CD4-positive, alpha-beta T cell treated with Interleukin-15 for 1 hour (primary cell): ENCODE measurements around the gene MACROD2.

ENCODE experiments used
- DNase-seq: peaks from one replicate; pipeline ENCODE4 v3.0.0-alpha.2; 2020

The MACROD2 gene

DNA sequence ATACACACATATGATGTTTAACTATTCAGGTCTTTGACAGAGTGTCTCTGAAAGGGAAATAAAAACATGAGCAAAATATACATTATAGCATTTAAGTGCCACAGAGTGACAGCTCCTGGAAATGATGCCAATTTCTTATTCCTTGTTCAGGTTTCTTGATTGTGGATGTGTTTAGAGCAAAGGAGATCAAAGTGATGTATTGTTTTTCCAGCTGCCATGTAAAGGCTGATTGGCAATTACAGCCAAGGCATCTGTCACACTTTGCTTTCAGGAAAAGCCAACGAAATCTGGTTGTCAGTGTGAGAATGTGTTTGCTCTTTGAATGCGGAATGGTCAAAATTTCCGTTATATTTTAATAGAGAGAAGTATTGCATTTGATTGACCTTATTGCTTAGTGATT is 689.9 kb downstream of the MACROD2 start:
- DNase-seq: no peak

DNA sequence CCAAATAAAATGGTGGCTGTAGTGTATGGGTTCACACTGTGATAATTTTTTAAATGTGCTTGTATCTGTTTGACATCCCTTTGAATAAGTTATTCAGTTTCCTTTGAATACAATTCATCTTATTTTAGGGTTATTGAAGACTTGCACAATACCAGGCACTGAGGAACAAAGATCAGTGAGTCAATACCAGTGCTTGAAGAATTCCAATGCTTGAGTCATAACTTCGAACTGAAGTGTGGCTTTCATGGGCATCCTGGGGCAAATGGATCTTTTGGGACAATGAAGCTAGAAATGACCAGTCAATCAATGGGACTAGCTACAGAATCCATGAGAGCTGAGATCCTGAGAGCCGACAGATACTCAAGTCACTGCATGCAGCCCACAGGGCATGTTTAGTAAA is 692.0 kb downstream of the MACROD2 start:
- DNase-seq: no peak

DNA sequence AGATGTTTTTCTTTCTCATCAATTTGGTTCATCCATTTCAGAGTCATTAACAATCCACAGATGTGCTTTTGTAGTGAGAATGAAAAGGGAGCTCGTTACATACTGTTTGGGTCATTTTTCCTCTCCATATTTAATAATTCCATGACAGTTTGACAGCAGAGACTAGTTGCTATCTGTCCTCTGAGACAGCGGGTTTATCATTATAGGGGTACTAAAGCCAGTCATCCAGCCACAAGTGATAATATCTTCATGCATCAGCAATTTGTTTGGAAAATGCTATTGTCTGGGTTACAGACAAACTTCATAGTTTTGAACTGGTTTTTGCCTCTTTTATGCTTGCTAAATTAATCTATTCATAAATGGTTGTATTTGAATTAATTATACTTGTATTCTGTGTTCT is 692.7 kb downstream of the MACROD2 start:
- no peak for DNase-seq

DNA sequence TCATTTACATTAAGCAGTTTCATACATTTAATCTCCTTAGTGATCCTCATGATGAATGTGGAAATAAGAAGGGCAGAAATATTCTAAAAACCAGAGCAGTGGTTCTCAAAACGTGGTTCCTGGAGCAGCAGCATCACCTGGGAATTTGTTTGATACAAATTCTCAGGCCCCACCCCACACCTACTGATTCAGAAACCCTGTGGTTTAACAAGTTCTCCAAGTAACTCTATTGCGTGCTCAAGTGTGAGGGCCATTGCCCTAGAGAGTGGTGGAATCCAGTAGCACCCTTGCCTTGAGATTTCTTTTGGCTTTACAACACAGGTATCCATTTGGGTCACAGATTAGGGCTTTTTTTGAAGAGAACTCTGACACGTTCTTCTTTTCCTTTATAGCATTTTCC is 696.7 kb downstream of the MACROD2 start:
- no peak for DNase-seq

DNA sequence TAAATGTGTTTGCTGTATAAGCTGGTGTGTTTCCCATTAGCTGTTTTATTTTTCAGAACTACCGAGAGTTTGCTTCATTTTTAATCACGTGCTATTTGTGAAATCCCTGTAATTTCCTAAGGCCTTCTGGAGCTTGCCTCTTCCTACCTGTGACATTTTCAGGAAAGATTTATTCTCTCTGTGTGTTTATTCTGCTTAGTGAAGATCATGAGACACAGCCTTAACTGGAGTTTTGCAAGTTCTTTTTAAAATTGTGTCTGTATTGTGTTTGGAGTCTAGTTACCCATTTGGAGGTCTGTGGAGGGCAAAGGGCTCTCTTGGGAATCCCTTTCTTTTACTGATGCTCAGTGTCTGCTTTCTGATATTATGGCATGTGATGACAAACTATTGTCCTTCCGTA is 701.2 kb downstream of the MACROD2 start:
- no peak for DNase-seq

DNA sequence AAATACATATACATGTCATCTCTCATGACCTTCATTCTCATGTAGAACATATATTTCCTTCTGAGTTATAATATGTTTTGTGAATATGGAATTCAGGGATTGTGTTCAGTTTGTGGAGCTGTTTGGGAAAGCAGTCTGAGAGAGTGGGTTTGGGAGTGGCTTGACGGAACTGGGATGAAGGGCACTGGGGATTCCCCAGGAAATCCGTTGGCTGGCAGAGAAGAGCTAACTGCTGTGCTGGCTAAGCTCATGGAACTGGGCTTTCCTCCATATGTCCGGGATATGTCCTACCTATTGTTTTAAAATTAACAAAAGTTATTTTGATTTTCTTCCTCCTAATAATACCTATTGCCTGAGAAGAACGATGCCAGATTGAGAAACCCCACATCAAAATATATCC is 701.6 kb downstream of the MACROD2 start:
- no peak for DNase-seq

DNA sequence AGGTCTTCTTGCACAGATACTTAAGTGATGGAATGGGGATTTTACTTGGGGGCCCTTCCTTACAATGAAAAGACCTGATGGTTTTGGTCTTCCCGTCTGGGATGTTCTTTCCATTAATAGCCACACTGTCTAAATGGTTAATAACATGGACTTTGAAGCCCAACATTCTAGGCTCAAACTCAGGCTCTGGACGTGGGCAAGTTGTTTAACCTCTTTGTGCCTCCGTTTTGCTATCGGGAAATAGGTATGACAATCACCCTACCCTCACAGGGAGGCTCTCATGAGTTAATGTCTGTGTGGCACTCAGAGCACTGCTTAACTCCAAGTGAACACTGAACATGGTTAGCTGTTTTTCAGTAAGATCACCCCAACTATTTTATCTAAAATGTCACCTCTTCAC is 702.8 kb downstream of the MACROD2 start:
- no peak for DNase-seq

DNA sequence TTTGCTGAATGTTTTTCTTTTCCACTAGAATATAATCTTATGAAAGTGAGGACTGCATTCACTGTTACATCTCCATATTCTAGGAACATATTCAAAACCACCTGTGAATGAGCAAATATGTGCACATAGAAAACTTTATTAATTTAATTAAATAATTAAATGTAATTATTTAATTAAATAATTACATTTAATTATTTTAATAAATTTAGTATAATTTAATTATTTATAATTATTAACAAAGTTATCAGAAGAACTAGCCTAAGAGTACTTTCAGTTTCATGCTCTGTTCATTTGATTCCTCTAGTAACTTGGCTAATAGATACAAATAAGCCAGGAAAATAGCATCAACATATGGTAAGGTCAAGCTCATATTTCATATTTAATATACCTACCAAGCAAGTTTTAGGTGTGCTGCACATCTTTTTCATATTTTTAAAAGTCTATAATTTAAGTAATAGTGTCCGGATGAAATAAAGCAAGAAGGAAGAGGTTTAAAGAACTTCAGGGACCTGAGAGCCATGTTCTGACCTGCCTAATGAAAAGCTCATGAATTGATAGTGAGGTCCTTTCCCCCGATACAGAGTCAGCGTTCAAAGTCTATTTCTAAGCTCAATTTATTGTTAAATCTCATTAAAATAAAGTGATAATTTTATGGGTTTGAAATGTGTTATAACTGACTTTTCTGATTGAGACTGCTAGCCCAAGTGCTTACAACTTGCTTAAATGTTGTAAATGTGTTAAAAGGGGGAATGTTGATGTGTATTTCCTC is 703.5 kb downstream of the MACROD2 start:
- no peak for DNase-seq

DNA sequence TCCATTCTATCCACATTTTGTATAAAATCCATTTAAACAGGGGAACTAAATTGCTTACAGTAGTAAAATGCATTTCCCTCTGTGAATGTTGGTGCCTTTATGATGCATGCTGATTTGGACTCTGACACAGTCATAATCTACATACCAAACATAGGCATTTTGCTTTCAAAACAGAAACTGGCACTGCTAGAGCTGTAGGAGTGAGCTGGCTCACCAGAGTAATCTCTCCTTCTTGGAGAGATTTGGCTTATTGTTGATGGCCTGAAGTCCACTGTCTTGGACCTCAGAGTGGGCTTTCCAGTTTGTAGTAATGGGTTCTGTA is 705.3 kb downstream of the MACROD2 start:
- no peak for DNase-seq

DNA sequence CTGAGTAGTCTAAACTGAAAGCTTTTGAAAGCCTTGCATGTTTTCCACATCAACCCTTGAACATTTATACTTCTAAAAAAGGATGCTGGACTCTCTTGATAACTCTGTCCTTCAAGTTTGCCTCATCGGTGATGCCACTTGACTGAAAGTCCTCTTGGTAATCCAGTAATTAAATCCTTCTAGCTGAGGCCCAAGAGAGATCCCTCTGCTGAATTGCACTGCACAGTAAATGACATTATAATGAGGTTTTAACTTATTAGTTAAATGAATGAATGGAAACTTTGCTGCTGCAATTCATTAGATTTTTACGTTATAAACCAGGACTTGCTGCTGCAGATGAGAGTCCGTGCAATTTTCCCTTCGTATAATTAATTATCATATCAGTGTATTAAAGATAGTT is 706.0 kb downstream of the MACROD2 start:
- DNase-seq: no peak

DNA sequence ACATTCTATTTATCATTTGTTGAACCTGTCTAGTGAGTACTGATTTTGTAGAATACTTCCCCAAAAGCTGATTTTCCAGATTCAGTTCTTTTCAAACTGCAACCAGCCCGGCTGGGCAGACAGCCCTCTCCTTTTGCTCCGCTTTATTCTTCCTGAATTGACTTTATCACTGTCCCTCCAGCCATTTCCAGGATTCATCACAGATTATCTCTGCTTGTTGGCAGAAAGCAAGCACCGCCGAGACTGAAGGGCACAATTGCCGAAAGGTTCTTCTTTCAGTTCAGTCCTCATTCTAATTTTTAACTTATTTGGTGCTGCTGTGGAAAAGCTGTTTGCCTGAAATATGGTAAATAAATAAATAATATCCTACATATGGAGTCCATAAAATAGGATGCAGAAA is 711.2 kb downstream of the MACROD2 start:
- DNase-seq: no peak

DNA sequence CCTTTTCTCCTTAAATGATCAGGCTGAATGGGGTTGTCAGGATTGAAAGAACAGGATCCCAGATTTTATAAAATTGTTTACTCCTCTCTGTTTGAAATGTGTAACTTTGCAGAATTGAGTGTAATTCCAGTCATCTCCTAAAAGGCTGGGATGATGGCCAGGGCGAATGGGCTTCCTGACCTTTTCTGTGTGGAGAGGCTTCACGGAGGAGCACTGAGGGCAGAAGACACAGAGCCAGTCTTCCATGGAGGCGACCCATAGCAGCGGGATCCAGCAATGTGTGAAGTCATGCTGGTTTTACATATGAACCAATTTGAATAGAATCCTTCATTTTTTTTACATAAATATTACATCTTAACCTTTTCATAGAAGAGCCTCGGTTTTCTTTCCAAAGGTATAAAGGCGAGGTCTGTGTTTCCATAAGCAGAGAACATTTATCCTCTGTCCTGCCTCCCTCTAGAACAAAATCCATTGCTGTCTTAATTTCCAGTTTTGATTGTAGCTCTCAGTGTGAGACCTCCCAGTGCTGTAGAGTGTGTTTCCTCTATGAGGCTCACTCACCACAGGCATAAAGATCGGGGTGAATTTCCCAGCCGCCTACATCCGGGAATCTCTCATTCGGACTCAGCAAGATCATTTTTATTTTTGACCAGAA is 711.8 kb downstream of the MACROD2 start:
- DNase-seq: no peak

DNA sequence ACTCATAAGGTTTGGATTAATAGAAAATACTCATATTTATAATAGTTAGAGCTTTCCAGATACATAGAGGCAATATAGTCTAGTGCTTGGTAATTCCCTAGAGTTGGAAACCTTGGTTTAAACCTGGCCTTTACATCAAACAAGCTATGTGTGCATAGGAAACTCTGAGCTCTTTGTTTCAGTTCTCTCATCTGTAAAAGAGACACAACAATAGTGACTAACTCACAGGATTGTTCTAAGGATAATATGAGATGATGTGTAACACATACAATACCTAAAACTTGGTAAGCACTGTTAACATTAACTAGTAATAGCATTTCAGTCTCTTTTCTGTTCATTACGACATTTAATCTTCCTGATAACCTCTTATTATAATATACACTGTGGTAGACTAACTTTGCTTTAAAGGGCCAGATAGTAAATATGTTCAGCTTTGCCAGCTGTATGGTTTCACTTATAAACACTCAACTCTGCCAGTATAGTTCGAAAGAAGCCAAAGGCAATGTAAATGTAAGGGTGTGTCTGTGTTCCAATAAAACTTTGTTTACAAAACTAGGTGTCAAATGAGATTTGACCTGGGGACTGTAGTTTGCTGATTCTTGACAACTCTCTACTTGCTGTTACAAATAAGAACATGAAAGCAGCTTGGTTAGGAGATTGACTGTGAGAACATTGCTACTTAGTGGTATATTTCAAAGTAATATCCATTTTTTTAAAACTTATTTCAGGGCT is 712.7 kb downstream of the MACROD2 start:
- DNase-seq: no peak

DNA sequence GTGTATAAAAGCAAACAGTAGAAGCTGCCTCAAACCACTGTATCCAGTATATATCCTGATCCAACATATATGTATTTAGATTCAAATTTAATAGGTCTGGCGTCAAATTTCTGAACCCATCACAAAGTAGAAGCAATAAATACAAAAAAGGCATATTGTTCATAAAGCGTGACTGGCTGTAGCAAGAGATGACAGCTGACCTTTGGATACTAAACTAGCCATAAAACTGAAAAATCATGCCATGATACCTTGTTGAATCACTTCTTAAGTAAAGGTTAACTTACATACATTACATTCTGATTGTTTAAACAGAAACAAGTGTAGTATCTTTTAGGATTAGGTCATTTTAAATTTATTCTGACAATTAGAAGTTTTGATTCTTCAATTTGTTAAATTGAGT is 714.1 kb downstream of the MACROD2 start:
- DNase-seq: no peak

DNA sequence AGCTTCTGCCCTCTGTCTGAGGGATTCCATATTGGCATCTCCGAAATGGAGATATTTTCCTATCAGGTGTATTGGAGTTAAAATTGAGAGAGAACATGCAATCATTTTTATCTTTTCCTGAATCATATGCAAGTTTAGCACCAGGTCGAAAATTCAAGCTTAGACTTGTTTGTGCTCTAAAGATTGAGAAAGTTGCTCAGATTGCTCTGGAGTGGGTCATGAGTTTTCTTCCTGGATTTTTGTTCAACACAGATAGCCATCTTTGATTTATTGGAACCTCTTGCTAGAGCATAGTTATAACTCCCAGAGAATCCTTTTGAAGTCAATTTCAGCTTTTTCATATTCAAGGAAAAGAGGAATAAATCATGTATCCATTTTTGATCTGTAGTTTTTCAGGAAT is 715.6 kb downstream of the MACROD2 start:
- no peak for DNase-seq

DNA sequence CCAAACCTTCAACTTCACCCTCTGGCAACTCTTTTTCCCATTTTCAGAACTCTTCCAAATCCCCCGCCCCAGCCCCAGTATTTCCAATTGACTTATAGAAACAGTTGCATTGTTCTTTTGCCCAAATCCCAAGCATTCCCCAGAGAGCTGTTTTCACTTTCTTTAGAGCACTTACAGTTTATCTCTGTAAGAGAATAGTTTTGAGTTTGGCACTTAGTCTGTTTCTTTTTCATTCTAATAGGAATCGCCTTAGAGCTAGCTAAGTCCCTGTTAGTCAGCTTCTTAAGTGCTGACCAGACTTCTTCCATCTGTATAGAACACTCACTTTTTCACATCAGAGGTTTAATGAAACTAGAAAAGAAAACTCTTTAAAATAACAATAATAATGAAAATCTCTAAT is 716.3 kb downstream of the MACROD2 start:
- DNase-seq: no peak

DNA sequence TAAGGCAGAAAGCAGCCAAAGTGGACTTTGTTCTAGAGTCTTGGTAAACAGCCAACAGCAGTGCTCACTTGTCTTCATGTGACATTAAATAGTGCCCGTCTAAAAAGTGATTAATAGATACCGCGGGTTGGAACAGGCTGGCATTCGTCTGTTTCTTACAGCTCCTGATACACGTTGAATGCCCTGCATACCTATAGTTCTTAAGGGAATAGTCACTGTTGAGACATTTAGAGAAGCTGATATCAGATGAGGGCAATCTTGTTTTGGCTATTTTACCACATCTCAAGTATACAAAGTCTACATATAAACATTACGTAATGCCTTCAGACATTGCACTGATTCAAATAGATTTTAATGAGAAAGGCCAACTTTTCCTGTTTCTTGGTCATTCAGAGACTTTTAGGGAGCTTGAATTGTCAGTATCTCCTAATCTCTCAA is 717.0 kb downstream of the MACROD2 start:
- no peak for DNase-seq

DNA sequence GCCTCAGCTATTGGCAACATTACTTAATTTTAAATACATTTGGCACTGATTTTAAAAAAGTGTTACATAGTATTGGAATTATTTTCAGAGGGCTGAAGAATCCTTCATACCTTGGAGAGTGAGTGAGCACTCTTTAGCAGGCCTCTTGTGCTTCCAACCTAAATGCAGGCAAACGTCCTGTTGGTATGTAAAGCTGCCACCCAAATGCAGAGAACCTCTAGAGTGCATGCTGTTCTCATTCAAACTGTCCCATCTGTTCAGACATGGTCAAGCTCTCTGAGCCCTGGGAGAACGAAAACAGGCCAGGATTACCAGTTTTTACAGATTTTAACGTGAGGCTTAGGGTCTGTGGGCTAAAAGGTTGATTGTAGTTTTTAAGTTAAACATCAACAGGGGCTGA is 720.1 kb downstream of the MACROD2 start:
- no peak for DNase-seq

DNA sequence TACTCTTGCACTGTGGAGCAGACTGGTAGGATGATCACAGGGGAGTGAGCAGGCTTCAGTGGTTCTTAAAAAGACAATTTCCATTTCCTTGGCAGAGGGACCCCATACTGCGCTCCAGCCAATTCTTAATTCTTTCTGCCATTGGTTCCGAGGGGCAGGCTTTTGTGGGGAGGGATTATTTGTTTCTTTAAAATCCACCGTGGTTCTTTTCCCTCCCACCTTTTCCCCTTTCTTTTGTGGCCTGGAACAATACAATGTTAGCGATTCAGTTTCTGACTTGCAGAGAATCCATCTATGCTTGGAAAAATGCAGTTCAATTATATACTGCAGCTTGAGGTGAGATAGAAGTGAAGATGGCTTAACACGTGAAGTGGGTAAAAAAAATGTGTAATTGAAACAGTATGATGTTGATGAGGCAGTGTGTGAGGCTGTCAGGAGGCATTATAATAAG is 721.1 kb downstream of the MACROD2 start:
- DNase-seq: no peak

DNA sequence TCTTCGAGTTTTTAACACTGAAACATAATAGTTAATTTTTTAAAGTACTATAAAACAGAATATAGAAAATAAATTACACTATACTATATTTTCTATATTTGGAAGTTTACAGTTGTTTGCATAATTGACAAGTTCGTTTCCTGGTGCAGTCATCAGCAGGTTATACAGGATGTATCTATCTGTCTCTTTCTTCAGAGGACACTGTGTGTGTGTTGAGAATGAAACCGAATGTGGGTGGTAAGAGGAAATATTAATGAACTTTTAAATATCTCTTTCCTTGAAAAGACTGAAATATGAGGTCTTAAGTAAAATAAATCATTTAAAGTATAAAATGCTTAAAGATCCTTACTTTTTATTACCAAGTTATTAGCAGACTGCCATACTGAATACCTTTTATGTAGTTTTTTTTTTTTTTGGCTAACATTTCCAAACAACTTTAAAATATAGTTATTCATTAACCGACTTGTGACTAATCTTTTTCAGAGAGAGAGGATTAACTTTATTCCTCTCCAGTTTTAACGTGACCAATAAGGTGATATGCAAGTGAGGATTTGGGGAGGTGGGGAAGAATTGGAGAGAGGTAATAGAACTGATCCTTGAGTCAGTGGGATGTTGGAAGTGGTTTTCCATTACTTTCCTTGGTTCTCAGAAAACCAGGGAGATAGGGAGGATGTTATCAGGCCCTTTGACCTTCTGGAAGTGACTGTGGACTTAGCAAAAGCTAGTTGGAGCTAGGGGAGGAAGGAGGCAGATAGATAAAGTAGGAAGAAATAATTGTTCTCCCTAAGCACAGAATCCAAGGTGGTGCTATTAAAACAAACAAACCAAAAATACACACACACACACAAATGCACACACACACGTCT is 722.1 kb downstream of the MACROD2 start:
- no peak for DNase-seq

DNA sequence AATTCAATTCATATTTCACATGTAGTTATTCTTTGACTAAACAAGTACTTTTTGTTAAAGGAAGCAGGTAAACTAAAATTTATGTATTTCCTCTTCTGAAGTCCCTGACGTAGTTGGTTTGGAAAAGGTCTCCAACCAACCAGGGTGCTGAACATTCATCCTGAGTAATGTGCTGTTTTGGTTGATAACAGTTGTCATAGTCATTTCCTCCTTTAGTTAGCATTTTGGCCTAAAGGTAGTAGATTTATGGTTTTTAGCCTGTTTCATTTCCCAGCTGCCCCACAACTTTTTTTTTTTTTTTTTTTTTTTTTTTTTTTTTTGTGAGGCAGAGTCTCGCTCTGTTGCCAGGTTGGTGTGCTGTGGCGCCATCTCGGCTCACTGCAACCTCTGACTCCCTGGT is 724.9 kb downstream of the MACROD2 start:
- no peak for DNase-seq

DNA sequence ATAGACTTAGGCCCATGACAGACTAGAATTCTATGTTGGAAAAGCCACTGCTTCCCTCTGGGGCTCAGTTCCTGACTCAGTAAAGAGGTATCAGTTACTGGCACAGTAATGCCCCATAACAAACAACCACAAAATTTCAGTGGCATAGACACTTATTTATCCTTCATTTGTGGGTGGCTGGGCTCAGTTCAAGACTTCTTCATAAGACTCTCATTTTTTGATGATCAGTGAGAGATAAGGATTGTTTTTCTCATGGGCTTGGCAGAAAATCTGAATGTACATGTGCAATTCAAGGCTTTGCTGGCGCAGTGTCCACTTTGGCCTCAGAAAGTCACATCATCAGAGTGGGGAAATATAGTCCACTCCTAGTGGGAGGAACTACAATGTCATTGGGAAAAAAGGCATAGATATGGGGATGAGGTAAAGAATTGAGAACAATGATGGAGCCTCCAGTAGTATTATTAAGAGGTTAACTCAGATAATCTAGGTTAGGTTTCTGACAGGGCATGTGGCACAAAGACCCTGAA is 726.7 kb downstream of the MACROD2 start:
- no peak for DNase-seq

DNA sequence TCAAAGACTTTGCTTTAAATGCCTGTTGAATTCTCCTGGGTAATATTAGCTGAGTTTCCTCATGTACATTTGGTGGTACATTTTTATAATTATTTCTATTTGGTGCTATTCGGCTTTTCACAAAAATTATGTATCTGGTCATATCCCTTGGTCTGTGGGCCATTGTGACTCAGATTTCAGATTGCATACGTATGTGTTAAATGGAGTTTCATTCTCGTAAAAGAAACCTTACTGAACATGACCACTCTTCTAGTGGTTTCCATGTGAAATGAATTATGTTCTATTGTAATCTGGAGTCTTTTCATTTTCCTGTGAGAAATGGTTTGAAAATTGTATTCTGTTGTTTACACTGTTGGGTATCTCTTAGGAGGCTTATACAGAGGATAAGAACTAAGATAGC is 728.3 kb downstream of the MACROD2 start:
- no peak for DNase-seq
